Upper lobe of right lung (tissue), 1 donor: ENCODE results near the gene RBMS3. TPM values are rescaled to one million over a fixed set of nuclear protein-coding genes. Genes with fewer than 3 reads are reported as not detected.
A peak's percentile ranks its signal among the peaks of the same experiment; 100 is the strongest.

Source experiments
- ATAC-seq: fragments of 200-7000 bp; cut with Tn5 transposase; one replicate; pipeline ENCODE4 v1.9.1; 2020; ENCODE audit warnings: mild to moderate bottlenecking, moderate library complexity
- DNase-seq: peaks from one replicate; pipeline ENCODE4 v3.0.0-alpha.2; 2020
- H3K27ac ChIP-seq: fragments of 200-600 bp; one replicate; pipeline ENCODE4 v1.8.0; 2022
- H3K27me3 ChIP-seq: fragments of 200-600 bp; one replicate; pipeline ENCODE4 v1.8.0; 2022; ENCODE audit warnings: mild to moderate bottlenecking
- H3K36me3 ChIP-seq: fragments of 200-600 bp; one replicate; pipeline ENCODE4 v1.8.0; 2022
- H3K4me1 ChIP-seq: fragments of 200-600 bp; one replicate; pipeline ENCODE4 v1.8.0; 2022
- H3K4me3 ChIP-seq: fragments of 200-600 bp; one replicate; pipeline ENCODE4 v1.8.0; 2022; ENCODE audit warnings: mild to moderate bottlenecking
- H3K9me3 ChIP-seq: fragments of 200-600 bp; one replicate; pipeline ENCODE4 v1.8.0; 2022
- intact Hi-C: fragments of 100-400 bp; cut with DNase I; formaldehyde crosslinking; loops from one replicate; pipeline ENCODE4 v1.11.0; 2022
- total RNA-seq: library from RNA; stranded (reverse); fragmentation: NEBNext Ultra II Directional; extraction: Animal tissue kit (Norgen Biotek cat#: 25700); gene quantifications from one replicate; pipeline ENCODE4 v1.2.1, GENCODE V29; 2021
- TF ChIP-seq, protein P1 (sequence below): fragments of 200-600 bp; IDR thresholded peaks from one replicate; pipeline ENCODE4 v1.8.0; 2022; ENCODE audit warnings: antibody characterized with exemption
- donor health status: DM: no; HTN: yes; CAD: no; lungs with severe emphysema.

Gene RBMS3
- total RNA-seq, 1 donor from 2014 or later = 85.9 TPM

DNA sequence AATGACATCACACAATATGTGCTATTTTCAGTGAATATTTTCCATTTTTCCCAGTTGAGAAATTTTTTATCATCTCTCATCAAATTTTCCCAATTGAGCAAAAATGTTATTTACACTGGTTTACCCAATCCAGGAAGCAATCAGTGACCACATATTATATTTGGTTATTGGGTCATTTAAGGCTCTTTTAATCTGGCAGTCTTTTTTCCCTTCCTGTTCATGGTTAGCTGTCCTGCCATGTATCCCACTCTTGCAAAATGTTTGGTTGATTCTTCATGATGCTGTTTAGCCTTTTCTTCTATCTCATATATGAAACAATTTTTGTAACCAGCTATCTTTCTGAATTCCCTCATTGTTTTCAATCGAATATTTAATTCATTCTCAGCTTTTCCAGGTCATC lies 626.0 kb downstream of the RBMS3 start:
- no peak overlapping the region for H3K27ac ChIP-seq
- no peaks in the 10 kb centered on the region for H3K27me3 ChIP-seq
- H3K4me3 ChIP-seq = no peak overlapping the region
- H3K9me3 ChIP-seq = no peaks in the 10 kb centered on the region
- ATAC-seq (no peak), DNase-seq (no peak)
- TF ChIP-seq, protein P1, sequence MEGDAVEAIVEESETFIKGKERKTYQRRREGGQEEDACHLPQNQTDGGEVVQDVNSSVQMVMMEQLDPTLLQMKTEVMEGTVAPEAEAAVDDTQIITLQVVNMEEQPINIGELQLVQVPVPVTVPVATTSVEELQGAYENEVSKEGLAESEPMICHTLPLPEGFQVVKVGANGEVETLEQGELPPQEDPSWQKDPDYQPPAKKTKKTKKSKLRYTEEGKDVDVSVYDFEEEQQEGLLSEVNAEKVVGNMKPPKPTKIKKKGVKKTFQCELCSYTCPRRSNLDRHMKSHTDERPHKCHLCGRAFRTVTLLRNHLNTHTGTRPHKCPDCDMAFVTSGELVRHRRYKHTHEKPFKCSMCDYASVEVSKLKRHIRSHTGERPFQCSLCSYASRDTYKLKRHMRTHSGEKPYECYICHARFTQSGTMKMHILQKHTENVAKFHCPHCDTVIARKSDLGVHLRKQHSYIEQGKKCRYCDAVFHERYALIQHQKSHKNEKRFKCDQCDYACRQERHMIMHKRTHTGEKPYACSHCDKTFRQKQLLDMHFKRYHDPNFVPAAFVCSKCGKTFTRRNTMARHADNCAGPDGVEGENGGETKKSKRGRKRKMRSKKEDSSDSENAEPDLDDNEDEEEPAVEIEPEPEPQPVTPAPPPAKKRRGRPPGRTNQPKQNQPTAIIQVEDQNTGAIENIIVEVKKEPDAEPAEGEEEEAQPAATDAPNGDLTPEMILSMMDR = no peak
- no peaks in the 10 kb centered on the region for H3K36me3 ChIP-seq
- no peaks in the 10 kb centered on the region for H3K4me1 ChIP-seq
- intact Hi-C loops = no loop called here

- ATAC-seq = no peak
- intact Hi-C loops = no loop called here
- Histone ChIP-seq H3K36me3 (no peaks in the 10 kb centered on the region), H3K27ac (no peak overlapping the region), H3K9me3 (no peaks in the 10 kb centered on the region), H3K4me3 (no peak overlapping the region), H3K4me1 (no peaks in the 10 kb centered on the region), H3K27me3 (no peaks in the 10 kb centered on the region)
- no peak for DNase-seq
- TF ChIP-seq, protein P1 = no peak
Measured at GRCh38 chr3:29912600-29913288, 631.9 kb downstream of the RBMS3 start.

DNA sequence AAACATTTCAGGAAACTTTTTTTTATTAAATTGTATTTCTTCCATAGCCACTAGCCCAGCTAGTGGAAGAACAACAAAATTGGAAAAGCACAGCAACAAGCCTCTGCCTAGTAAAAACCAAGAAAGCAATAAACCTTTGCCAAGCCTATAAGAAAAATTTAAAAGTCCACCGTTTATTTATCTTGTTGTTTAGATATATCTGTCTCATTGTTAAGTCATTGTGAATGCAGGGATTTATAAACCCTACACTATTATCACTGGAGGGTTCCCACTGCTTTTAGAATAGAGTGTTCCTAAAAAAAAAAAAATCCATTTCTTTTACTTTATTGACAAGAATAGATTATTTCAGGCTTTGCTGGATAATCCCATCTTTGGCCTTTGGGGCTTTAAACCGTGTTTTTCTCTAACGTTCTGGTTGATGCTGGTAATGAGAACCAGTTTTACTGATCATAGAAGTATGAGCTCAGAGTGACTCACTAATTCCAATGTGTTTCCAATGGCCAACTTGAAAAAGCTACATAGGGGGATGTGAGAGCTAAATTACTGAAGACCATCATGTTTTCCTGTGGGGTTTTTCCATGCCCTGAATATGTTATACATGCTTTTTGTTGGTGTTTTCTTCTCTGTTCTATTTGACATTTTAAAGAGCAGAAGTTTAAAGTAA lies 634.1 kb downstream of the RBMS3 start:
- H3K4me1 ChIP-seq = no peaks in the 10 kb centered on the region
- H3K27ac ChIP-seq = no peak overlapping the region
- intact Hi-C loops = no loop called here
- no peak overlapping the region for H3K4me3 ChIP-seq
- ATAC-seq (no peak), DNase-seq (no peak)
- no peaks in the 10 kb centered on the region for H3K9me3 ChIP-seq
- TF ChIP-seq, protein P1 = no peak
- H3K27me3 ChIP-seq = no peaks in the 10 kb centered on the region
- H3K36me3 ChIP-seq = no peaks in the 10 kb centered on the region

- H3K4me3 ChIP-seq = no peak overlapping the region
- H3K9me3 ChIP-seq = no peaks in the 10 kb centered on the region
- ATAC-seq (no peak), DNase-seq (no peak)
- intact Hi-C loops = no loop called here
- peaks cover 9% of the 10 kb centered on the region for H3K4me1 ChIP-seq
- TF ChIP-seq, protein P1 = no peak
- no peak overlapping the region for H3K27ac ChIP-seq
- no peaks in the 10 kb centered on the region for H3K36me3 ChIP-seq
- no peaks in the 10 kb centered on the region for H3K27me3 ChIP-seq
Measured at GRCh38 chr3:29919571-29919970, 638.7 kb downstream of the RBMS3 start.

DNA sequence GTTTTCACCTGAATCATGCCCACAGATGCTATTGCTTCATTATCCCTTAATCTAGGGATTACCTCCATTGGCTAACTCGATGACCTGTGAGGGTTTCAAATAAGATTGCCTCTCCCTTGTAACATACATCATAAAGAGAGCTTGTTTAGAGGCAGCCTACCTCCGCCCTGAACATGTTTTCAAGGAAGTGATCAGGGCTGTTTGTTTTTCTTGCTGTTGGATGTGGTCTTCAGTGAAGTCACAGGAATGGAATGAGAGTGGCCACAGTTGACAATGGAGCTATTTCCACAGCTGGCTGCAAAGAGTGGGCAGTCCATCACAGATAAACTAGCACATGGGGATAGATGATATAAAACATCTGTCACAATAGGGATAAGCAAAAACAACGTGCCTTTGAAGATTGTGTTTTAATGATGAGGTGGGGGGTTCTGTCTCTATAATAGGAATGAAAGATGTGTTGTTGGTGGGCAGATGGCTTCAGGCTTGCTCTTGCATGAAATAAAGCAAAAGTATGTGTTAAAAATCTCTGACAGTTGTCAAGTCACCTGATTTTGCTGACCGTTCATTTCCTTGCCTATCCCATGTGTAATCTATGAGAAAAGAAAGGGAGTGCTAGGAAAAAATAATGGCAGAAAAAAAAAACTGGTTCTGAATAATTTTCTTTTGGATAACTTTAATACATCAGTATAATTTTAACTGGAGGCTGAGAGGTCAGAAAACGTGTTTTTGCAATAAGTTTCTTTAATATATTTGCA lies 642.3 kb downstream of the RBMS3 start:
- no peak for DNase-seq
- no peak overlapping the region for H3K27ac ChIP-seq
- TF ChIP-seq, protein P1 = no peak
- ATAC-seq = peak; percentile 59
- no peaks in the 10 kb centered on the region for H3K36me3 ChIP-seq
- no peaks in the 10 kb centered on the region for H3K27me3 ChIP-seq
- no peak overlapping the region for H3K4me3 ChIP-seq
- no peaks in the 10 kb centered on the region for H3K9me3 ChIP-seq
- peaks cover 9% of the 10 kb centered on the region for H3K4me1 ChIP-seq
- intact Hi-C loops = no loop called here
